Chondrocyte (in vitro differentiated cells): ENCODE results near the gene PARP12. TPM values are rescaled to one million over a fixed set of nuclear protein-coding genes. Genes with fewer than 3 reads are reported as not detected.

Experiments used
- DNase-seq: peaks from one replicate; pipeline ENCODE4 v3.0.0; 2021; ENCODE audit warnings: mixed read lengths, low spot score
- H3K27ac Mint-ChIP-seq: one replicate; pipeline ENCODE4 v1.8.0; 2021; ENCODE audit warnings: mild to moderate bottlenecking, moderate library complexity, mixed read lengths; ENCODE audit not compliant: unreplicated experiment
- H3K27me3 Mint-ChIP-seq: 2 replicates; pipeline ENCODE4 v1.8.0; 2021; ENCODE audit warnings: low read depth, mixed read lengths
- H3K36me3 Mint-ChIP-seq: 2 replicates; pipeline ENCODE4 v1.8.0; 2021; ENCODE audit warnings: low read depth, mixed read lengths
- H3K4me1 Mint-ChIP-seq: 2 replicates; pipeline ENCODE4 v1.8.0; 2021; ENCODE audit warnings: low read depth, mild to moderate bottlenecking, mixed read lengths
- H3K4me3 Mint-ChIP-seq: one replicate; pipeline ENCODE4 v1.8.0; 2021; ENCODE audit warnings: mild to moderate bottlenecking, moderate library complexity, mixed read lengths; ENCODE audit not compliant: unreplicated experiment
- H3K9me3 Mint-ChIP-seq: 2 replicates; pipeline ENCODE4 v1.8.0; 2021; ENCODE audit warnings: low read depth, mixed read lengths
- CTCF ChIP-seq: fragments of 200-600 bp; sonication (generic); IDR thresholded peaks from 2 replicates; pipeline ENCODE4 v1.5.0; 2021; ENCODE audit warnings: antibody characterized with exemption, mild to moderate bottlenecking, moderate library complexity
- total RNA-seq: library from RNA; stranded (reverse); gene quantifications from 3 replicates; pipeline ENCODE4 v1.2.1, GENCODE V29; 2021

PARP12 gene
- total RNA-seq, 1 donor from 2014 or later, result 9.8 TPM

- Mint-ChIP-seq H3K27ac (no peak overlapping the region), H3K9me3 (no peaks in the 10 kb centered on the region), H3K4me1 (peaks cover 5% of the 10 kb centered on the region), H3K27me3 (peaks cover 3% of the 10 kb centered on the region), H3K36me3 (peaks cover 8% of the 10 kb centered on the region), H3K4me3 (no peak overlapping the region)
- TF ChIP-seq CTCF, result no peak
- no peak for DNase-seq
These were observed 22.2 kb upstream of the PARP12 start for GRCh38 chr7:140084972-140085371.

GRCh38 chr7:140084142-140084655 is 21.4 kb upstream of the PARP12 start:
- Mint-ChIP-seq H3K4me3 (no peak overlapping the region), H3K9me3 (no peaks in the 10 kb centered on the region), H3K36me3 (peaks cover 7% of the 10 kb centered on the region), H3K4me1 (peaks cover 5% of the 10 kb centered on the region), H3K27ac (no peak overlapping the region), H3K27me3 (peaks cover 3% of the 10 kb centered on the region)
- TF ChIP-seq CTCF, result no peak
- DNase-seq, result no peak

GRCh38 chr7:140082770-140083169 is 20.0 kb upstream of the PARP12 start:
- Mint-ChIP-seq H3K4me1 (peaks cover 5% of the 10 kb centered on the region), H3K27me3 (peaks cover 3% of the 10 kb centered on the region), H3K4me3 (no peak overlapping the region), H3K27ac (no peak overlapping the region), H3K9me3 (no peaks in the 10 kb centered on the region), H3K36me3 (peaks cover 4% of the 10 kb centered on the region)
- no peak for TF ChIP-seq CTCF
- no peak for DNase-seq

- no peak for DNase-seq
- Mint-ChIP-seq H3K27ac (no peak overlapping the region), H3K27me3 (peaks cover 3% of the 10 kb centered on the region), H3K9me3 (no peaks in the 10 kb centered on the region), H3K4me1 (peaks cover 5% of the 10 kb centered on the region), H3K4me3 (no peak overlapping the region), H3K36me3 (peaks cover 4% of the 10 kb centered on the region)
- no peak for TF ChIP-seq CTCF
These were observed 19.1 kb upstream of the PARP12 start for GRCh38 chr7:140081774-140082425.

GRCh38 chr7:140080919-140081318 is 18.2 kb upstream of the PARP12 start:
- no peak overlapping the region for H3K4me3 Mint-ChIP-seq
- H3K9me3 Mint-ChIP-seq, result no peaks in the 10 kb centered on the region
- peaks cover 3% of the 10 kb centered on the region for H3K27me3 Mint-ChIP-seq
- peaks cover 5% of the 10 kb centered on the region for H3K4me1 Mint-ChIP-seq
- H3K36me3 Mint-ChIP-seq, result peaks cover 2% of the 10 kb centered on the region
- no peak for TF ChIP-seq CTCF
- DNase-seq, result no peak
- H3K27ac Mint-ChIP-seq, result no peak overlapping the region
